Type B pancreatic cell (in vitro differentiated cells): ENCODE results near the gene VASH1. TPM values are rescaled to one million over a fixed set of nuclear protein-coding genes. Genes with fewer than 3 reads are reported as not detected.

Experiments used
- DNase-seq: peaks from one replicate; pipeline ENCODE4 v3.0.0; 2021; ENCODE audit warnings: mixed read lengths; ENCODE audit not compliant: unreplicated experiment; ENCODE audit errors: extremely low spot score
- H3K27ac Mint-ChIP-seq: 2 replicates; pipeline ENCODE4 v1.8.0; 2021; ENCODE audit warnings: mild to moderate bottlenecking, mixed read lengths
- H3K27me3 Mint-ChIP-seq: 2 replicates; pipeline ENCODE4 v1.8.0; 2021; ENCODE audit warnings: mixed read lengths
- H3K36me3 Mint-ChIP-seq: 2 replicates; pipeline ENCODE4 v1.8.0; 2021; ENCODE audit warnings: mixed read lengths
- H3K4me1 Mint-ChIP-seq: one replicate; pipeline ENCODE4 v1.8.0; 2021; ENCODE audit warnings: mixed read lengths; ENCODE audit not compliant: unreplicated experiment
- H3K4me3 Mint-ChIP-seq: 2 replicates; pipeline ENCODE4 v1.8.0; 2021; ENCODE audit warnings: mild to moderate bottlenecking, mixed read lengths
- H3K9me3 Mint-ChIP-seq: 2 replicates; pipeline ENCODE4 v1.8.0; 2021; ENCODE audit warnings: mixed read lengths
- total RNA-seq: library from RNA; stranded (reverse); gene quantifications from 2 replicates; pipeline ENCODE4 v1.2.1, GENCODE V29; 2021; ENCODE audit warnings: low replicate concordance
- TF ChIP-seq, protein P1 (sequence below): fragments of 200-600 bp; sonication (generic); conservative IDR thresholded peaks from 2 replicates; pipeline ENCODE4 v1.5.0; 2021; ENCODE audit warnings: antibody characterized with exemption, mild to moderate bottlenecking

Gene VASH1
- total RNA-seq, 1 donor from 2014 or later: 28.8 TPM

- TF ChIP-seq, protein P1, sequence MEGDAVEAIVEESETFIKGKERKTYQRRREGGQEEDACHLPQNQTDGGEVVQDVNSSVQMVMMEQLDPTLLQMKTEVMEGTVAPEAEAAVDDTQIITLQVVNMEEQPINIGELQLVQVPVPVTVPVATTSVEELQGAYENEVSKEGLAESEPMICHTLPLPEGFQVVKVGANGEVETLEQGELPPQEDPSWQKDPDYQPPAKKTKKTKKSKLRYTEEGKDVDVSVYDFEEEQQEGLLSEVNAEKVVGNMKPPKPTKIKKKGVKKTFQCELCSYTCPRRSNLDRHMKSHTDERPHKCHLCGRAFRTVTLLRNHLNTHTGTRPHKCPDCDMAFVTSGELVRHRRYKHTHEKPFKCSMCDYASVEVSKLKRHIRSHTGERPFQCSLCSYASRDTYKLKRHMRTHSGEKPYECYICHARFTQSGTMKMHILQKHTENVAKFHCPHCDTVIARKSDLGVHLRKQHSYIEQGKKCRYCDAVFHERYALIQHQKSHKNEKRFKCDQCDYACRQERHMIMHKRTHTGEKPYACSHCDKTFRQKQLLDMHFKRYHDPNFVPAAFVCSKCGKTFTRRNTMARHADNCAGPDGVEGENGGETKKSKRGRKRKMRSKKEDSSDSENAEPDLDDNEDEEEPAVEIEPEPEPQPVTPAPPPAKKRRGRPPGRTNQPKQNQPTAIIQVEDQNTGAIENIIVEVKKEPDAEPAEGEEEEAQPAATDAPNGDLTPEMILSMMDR: no peak
- peaks cover 9% of the 10 kb centered on the region for H3K4me1 Mint-ChIP-seq
- H3K4me3 Mint-ChIP-seq: no peak overlapping the region
- no peak overlapping the region for H3K27ac Mint-ChIP-seq
- H3K9me3 Mint-ChIP-seq: no peaks in the 10 kb centered on the region
- peaks cover 12% of the 10 kb centered on the region for H3K27me3 Mint-ChIP-seq
- no peak for DNase-seq
- H3K36me3 Mint-ChIP-seq: no peaks in the 10 kb centered on the region
Measured at GRCh38 chr14:76828339-76829012, 67.2 kb downstream of the VASH1 start.

DNA sequence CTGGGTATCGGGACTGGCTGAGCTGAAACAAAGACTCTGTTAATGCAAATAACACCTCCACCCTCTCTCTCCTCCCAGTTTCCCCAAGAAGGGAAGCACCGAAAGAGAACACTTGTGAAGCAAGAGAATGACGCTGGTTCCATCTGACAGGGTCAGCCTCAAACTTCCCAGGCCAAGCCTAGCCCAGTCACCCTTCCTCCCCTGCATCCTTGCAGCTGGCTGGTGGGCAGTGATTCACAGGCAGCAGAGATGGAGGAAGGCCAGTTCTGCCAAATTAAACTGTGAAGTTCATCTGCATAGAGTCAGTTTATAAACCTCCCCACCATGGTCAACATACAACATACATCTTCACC, 67.7 kb downstream of the VASH1 start:
- H3K36me3 Mint-ChIP-seq: no peaks in the 10 kb centered on the region
- H3K4me3 Mint-ChIP-seq: no peak overlapping the region
- H3K27me3 Mint-ChIP-seq: peaks cover 12% of the 10 kb centered on the region
- peaks cover 11% of the 10 kb centered on the region for H3K4me1 Mint-ChIP-seq
- H3K9me3 Mint-ChIP-seq: no peaks in the 10 kb centered on the region
- TF ChIP-seq, protein P1: no peak
- DNase-seq: no peak
- H3K27ac Mint-ChIP-seq: no peak overlapping the region

GRCh38 chr14:76829650-76830421, 68.6 kb downstream of the VASH1 start:
- H3K4me3 Mint-ChIP-seq: no peak overlapping the region
- no peak for DNase-seq
- no peaks in the 10 kb centered on the region for H3K9me3 Mint-ChIP-seq
- H3K27ac Mint-ChIP-seq: no peak overlapping the region
- peaks cover 12% of the 10 kb centered on the region for H3K27me3 Mint-ChIP-seq
- TF ChIP-seq, protein P1: no peak
- no peaks in the 10 kb centered on the region for H3K36me3 Mint-ChIP-seq
- H3K4me1 Mint-ChIP-seq: peaks cover 20% of the 10 kb centered on the region

DNA sequence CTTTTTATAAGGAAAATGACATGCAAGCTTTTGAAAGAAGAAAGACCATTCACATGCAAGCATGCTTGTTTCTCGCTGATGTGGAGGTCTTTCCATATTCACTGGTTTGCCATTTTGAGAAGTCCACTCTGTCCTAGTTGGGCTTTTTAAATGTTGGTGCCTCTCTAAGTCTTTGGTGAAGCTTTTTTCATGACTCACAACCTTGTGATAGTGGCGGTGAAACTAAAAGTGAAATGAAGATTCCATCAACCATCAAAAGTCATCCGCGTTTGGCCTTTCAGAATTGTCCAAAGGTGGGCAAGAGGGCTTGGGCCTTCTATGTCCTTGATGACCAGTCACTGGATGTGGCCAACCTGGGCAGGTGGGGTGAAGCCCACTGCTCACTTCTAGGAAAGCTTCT, 69.3 kb downstream of the VASH1 start:
- H3K27ac Mint-ChIP-seq: no peak overlapping the region
- no peak overlapping the region for H3K4me3 Mint-ChIP-seq
- no peaks in the 10 kb centered on the region for H3K9me3 Mint-ChIP-seq
- peaks cover 9% of the 10 kb centered on the region for H3K27me3 Mint-ChIP-seq
- no peak for DNase-seq
- no peaks in the 10 kb centered on the region for H3K36me3 Mint-ChIP-seq
- TF ChIP-seq, protein P1: no peak
- peaks cover 20% of the 10 kb centered on the region for H3K4me1 Mint-ChIP-seq

GRCh38 chr14:76832503-76832988, 71.3 kb downstream of the VASH1 start:
- no peak overlapping the region for H3K27ac Mint-ChIP-seq
- peaks cover 20% of the 10 kb centered on the region for H3K4me1 Mint-ChIP-seq
- peaks cover 10% of the 10 kb centered on the region for H3K27me3 Mint-ChIP-seq
- TF ChIP-seq, protein P1: no peak
- no peak overlapping the region for H3K4me3 Mint-ChIP-seq
- H3K9me3 Mint-ChIP-seq: no peaks in the 10 kb centered on the region
- no peak for DNase-seq
- H3K36me3 Mint-ChIP-seq: no peaks in the 10 kb centered on the region

Other genes with a start within 250 kb of the VASH1 start
- gene ANGEL1, start 51.4 kb downstream of the VASH1 start, total RNA-seq: 24.7 and 28.4 TPM in 2 replicates
- gene LRRC74A, start 64.9 kb downstream of the VASH1 start, total RNA-seq: not detected in 2 replicates